HG02981 (cell line): Measurements from ENCODE around the gene FASLG.
"Not testable (repeated sequence)": the region's sequence is repeated elsewhere in the genome, so short reads cannot be mapped to it uniquely, and the experiment has no call there.

Experiments
- ATAC-seq: cut with Tn5 transposase; IDR thresholded peaks from one replicate; pipeline ENCODE4 v1.9.1; 2021; ENCODE audit warnings: mild to moderate bottlenecking, moderate library complexity; ENCODE audit not compliant: unreplicated experiment

The FASLG gene, protein sequence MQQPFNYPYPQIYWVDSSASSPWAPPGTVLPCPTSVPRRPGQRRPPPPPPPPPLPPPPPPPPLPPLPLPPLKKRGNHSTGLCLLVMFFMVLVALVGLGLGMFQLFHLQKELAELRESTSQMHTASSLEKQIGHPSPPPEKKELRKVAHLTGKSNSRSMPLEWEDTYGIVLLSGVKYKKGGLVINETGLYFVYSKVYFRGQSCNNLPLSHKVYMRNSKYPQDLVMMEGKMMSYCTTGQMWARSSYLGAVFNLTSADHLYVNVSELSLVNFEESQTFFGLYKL

DNA sequence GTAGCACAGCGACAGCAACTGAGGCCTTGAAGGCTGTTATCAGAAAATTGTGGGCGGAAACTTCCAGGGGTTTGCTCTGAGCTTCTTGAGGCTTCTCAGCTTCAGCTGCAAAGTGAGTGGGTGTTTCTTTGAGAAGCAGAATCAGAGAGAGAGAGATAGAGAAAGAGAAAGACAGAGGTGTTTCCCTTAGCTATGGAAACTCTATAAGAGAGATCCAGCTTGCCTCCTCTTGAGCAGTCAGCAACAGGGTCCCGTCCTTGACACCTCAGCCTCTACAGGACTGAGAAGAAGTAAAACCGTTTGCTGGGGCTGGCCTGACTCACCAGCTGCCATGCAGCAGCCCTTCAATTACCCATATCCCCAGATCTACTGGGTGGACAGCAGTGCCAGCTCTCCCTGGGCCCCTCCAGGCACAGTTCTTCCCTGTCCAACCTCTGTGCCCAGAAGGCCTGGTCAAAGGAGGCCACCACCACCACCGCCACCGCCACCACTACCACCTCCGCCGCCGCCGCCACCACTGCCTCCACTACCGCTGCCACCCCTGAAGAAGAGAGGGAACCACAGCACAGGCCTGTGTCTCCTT lies at the start of gene FASLG:
TSS of gene FASLG (plus strand) at position 233 of the 583 bp plus-strand sequence. CDS start at position 332, 99 bp downstream.
- ATAC-seq, result no peak

DNA sequence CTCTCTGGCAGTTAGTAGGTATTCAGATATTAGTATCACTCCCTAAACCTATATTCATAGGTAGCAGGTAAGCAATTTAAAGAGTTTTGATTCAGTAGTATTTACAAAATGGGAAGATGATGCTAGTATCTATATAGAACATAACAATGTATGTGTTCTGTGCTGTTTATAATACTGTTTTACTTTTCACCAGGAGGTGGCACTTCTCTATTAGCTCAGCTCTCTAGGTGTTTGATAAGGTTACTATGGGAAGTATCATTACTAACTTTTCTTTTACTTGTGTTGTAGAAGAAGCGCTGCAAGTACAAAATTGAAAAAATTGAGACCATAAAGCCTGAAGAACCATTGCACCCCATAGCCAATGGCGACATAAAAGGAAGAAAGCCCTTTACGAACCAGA lies 49.4 kb upstream of the FASLG start:
- no peak for ATAC-seq

DNA sequence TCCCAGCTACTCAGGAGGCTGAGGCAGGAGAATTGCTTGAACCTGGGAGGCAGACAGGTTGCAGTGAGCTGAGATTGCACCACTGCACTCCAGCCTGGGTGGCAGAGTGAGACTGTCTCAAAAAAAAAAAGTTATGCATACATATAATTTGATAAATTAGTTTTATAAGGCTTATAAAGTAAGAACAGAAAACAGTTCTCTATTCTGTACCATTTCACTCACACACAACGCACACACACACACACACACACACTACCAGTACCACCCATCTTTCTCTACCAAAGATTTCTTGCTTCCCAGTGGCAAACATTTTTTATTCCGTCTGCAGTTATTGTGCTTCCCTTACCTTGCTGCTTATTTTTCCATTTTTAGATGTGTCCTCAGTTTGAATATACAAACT lies 46.4 kb upstream of the FASLG start:
- no peak for ATAC-seq

DNA sequence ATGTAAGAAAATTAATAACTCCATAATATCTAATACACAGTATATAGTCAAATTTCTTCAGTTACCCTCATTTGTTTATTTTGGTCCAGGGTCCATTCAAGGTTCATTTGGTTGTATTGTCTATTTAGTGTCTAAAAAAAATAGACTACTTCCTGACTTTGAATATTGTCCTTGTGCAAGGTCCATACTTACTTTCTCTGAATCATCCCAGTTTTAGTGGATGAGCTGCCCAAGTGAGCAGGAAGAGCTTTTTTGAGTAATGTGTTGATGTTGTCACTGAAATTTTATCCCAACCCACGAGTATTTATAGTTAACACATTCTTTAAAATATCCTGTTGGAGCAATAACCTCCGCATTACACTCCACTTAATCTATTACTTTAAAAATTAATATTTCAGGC lies 45.6 kb upstream of the FASLG start:
- ATAC-seq, result no peak

DNA sequence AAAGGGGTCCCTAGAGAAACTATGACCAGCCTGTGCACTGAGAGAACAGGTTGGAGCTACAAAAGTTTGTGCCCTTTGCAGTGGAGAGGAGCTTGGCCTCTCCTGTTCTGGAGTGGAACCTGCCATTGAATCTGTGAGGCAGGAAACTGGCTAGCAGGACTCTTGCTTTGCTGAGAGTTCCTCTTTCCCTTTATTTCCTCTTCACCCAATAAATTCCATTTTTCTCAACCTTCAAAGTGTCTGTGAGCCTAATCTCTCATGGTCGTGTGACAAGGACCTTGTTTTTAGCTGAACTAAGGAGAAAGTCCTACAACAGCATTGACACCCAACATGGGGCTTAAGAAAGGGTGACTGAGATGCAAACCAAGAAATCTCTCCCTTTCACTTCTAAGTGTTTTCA lies 42.7 kb upstream of the FASLG start:
- no peak for ATAC-seq

DNA sequence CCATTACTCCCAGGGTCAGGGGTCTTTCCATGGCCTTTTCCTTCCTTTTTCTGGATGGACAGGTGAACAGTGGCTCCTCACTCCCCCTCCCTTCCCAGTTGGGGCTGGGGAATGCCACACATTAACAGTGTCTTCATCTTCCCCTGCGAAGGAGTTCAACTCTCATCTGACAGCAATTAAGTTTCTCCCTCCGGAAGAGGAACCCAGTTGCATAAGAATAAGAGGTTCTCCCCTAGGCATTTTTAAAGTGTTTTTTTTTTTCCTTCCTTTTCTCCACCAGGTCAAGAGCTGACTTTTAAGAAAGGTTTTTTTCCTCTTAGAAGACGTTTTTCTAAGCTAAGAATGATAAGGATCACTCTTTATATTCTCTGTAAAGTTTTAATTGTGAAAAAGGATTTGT lies 42.3 kb upstream of the FASLG start:
- no peak for ATAC-seq

DNA sequence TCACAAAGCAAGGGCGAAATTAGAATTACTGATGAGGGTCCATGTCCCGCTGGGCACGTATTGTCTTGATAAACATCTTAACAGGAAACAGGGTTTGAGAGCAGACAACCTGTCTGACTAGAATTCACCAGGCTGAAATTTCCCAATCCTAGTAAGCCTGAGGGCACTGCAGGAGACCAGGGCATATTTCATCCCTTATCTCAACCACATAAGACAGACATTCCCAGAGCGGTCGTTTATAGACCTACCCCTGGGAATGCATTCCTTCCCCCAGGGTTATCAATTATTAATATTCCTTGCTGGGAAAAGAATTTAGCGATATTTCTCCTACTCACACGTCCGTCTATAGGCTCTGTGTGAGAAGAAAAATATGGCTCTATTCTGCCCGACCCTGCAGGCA lies 38.3 kb upstream of the FASLG start:
- ATAC-seq, result not testable (repeated sequence)

DNA sequence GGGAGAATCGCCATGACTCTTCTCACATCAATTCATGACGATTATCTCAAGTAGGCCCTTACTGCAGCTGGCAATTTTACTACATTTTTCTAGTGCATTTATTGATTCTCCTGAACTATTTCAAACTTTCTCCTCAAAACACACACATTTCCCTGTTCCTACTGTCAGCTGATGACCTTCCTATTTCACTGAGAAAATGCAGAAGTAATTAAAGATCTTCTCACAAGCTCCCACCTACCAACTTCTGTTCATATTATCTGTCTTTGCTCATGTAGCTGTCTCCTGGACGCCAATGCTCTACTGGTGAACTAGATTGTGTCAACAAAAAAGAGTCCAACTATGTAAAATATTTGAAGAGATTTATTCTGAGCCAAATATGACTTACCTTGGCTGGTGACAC lies 36.4 kb upstream of the FASLG start:
- no peak for ATAC-seq

DNA sequence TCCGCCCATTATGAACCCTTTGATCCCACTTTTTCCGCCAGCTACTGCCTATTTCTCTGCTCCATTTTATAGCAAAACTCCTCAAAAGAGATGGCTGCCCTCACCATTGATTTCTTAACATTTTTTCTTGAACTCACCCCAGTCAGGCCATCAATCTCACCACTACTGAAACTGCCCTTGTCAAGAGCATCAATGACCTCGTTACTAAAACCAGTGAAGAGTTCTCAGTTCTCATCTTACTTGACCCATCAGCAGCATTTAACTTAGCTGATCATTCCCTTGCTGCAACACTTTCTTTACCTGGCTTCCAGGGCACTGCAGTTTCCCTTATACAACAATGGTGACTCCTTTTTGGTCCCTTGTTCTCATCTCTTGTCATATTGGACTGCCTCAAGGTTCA lies 35.2 kb upstream of the FASLG start:
- ATAC-seq, result no peak

DNA sequence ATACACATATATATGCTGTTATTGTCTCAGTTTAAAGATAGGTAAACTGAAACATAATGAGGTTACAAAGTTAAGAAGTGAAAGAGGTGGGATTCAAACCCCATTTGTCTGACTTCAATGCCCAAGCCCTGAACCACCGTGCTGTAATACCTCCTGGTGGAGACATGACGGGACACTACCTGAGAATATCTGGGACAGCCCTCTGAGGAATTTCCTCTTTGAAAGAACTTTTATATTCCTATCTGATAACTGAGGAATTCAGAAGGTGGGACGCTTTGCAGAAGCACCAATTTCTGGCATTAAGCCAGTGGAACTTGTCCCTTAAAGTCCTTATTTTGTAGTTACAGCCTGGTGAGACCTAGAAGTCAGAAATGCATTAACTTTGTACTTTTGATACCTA lies 32.1 kb upstream of the FASLG start:
- no peak for ATAC-seq

DNA sequence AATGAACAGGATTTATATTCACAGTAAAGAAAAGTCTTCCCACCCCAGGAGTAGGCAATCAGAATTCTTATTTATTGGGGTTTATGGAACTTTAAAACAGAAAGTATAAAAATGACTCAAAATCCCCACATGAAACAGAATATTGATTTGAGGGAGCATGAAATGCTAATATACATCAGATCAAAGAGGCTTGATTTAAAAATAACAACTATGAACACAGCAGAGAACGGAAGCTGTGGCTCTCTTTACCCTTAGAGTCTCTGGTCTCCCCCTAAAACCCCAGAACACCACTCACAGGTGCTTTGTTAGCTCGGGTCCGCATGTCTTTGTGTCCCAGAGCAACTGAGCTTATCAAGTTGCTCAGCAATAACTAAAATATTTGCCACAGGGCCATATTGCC lies 31.2 kb upstream of the FASLG start:
- ATAC-seq, result no peak

DNA sequence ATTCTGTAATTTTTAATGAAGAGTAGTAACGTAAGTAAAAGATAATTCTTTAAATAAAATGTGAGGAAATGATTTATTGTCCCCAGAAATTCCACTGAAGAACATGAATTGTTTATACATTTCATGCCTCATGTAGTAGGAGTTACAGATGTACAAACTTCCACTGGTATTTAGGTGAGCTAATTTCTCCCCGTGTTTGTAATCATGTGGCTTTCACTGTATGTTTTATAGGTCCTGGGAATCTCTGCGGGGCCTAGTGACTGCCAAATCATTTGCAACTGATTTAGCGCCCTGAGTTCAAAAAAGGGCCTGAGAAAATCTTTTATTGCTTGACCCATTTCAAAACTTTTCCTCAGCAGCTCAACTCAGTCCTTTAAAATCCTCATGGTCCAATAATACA lies 30.5 kb upstream of the FASLG start:
- no peak for ATAC-seq

DNA sequence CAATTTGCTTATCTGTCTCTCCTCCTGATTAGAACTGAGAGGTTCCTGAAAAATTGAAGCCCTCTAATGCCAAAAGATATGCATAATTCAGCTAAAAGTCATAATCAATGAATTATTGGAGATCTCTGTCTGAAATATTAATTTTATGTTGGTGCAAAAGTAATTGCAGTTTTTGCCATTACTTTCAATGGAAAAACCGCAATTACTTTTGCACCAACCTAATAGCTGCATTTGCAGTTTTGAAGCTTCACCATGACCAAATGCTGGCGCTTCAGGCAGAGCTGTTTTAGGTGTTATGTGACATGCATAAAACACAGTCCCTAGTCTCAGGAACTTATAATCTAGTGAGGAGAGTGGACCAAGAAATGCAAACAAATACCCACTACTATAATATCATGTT lies 29.7 kb upstream of the FASLG start:
- ATAC-seq, result no peak

DNA sequence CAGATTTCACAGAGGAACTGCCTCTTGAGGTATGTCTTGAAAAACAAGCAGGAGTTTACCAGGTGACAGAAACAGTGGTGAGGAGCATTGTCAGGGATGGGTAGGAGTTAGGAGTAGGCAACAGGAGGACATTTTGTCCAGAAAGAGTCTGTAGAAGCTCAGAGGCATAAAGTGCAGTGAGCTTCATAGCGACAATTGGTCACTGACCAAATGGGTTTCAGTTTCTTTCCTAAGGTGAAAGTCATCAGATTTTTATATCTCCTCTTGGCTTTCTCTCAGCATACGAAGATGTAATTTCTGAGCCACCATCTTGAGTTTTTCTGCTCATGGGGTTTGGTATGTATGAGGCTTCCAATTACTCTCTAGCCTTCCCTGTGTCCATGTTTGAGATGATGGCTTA lies 29.3 kb upstream of the FASLG start:
- no peak for ATAC-seq

DNA sequence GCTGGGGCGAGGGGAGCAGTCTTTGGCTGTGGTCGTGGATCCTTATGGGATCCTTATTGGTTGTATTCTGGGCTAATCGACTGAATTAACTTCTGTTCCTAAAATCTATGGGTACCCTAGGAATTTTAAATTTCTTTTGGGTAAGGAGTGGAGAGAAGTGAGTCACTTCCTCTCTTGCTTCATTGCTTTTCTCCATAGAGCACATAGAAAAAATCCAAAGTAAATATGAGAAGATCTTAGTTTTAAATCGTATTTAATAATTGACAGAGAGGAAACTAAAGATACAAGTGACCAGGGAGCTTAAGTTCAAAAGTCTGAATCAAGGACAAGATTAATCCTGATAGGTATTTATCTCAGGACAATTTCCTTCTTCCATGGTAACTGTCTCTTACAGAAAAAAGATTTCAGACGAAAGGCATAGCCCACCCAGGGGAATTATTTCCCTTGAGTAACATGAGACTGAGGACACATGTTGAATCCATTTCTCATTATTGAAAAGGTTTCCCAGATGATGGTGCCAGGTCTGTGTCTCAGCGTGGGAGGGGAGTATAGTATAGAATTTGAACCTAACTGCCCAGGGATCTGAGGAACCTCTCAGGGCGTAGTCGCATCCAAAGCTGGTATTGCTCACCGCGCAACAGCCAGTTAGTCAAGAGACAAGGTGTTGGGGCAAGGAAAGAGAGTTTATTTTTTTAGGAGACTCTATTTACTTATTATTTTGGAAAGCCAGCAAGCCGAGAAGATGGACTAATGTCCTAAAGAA lies 28.7 kb upstream of the FASLG start:
- no peak for ATAC-seq

DNA sequence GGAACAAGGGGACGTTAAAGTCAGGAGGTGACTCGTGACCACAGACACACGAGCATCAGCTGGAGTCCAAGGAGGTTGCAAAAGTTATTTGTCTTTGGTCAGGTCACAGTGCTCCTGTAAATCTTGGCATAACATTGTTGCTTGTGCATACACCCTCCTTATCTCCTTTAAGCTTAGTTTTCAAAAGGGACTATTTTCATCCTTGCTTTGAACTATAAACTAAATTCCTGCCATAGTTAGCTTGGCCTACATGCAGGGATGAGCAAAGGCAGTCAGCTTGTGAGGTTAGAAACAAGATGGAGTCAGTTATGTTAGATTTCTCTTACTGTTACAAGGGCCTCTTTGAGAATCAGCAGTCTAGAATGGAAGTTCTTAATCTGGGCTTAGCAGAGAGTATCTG lies 28.0 kb upstream of the FASLG start:
- no peak for ATAC-seq

DNA sequence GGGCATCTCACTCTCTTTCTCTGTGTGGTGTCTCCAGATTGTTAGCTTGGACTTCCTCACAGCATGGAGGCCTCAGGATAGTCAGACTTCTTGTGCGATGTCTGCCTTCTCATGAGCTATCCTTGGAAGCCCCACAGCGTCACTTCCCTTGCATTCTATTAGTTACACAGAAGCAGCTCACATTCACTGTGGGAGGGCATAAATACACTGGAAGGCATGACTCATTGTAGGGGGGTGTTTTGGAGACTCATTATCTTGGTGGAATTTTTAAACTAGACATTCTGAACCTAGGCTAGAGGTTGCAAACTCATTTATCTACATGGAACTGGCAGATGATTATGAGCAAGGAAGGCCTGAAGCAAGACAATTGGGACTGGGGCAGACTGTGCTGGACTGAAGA lies 21.4 kb upstream of the FASLG start:
- ATAC-seq, result no peak

DNA sequence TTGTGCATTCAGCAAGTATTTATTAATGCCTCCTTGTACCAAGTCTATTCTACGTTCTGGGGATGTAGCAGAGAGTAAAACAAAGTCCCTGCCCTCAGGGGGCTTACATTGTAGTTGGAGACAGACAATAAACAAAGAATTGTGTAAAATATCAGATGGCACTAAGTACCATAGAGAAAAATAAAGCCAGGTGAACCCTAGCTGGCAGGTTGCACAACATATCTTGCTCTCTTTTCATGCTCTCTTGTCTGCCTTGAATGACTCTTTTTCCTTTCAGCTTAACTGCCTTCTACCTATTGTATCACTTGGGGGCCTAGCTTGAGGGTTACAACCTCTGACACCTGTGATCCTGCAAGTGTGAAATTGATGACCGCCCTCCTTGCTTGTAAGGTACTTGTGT lies 20.7 kb upstream of the FASLG start:
- no peak for ATAC-seq

DNA sequence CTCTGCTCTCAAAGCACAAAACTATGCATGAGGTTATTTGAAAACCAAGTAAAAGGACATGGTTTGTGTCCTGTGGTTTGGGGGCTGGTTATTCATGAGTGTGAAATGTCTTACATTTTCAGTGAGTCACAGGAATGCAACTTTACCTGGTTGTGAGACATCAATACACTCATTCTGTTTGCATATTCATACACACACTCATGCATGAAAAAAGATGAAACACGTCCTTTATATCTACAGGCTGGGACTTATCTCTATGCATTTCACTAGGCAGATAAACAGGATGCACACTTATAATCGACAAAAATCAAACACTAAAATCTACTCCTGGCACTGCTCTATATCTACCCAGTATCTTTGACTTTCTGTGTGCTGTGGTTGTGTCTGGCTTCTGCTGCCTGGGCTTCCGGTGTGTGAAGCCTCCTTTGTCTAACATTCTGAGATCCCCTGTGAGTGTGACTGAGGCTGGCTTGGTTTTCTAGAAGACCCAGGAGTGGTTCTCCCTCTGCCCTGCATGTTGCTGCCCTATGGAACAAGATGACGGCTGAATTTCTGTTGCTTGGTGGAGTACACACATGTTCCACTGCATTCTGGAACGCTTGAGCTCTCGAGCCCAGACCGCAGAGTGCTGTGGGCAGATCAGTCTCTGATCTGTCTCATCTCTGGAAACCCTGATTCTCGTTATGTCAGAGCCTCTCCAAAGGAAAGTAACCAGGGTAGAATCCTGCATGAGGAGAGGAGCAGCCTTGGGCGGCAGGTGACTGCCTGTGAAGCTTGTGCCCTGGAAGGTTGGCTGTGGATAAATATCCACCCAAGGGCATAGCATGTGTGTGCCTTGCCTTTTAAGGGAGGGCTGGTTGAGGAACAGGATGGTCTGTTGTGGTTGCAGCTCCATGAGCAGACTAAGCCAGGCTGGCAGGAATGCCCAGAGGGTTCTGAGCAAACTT lies 19.7 kb upstream of the FASLG start:
- ATAC-seq, result no peak

DNA sequence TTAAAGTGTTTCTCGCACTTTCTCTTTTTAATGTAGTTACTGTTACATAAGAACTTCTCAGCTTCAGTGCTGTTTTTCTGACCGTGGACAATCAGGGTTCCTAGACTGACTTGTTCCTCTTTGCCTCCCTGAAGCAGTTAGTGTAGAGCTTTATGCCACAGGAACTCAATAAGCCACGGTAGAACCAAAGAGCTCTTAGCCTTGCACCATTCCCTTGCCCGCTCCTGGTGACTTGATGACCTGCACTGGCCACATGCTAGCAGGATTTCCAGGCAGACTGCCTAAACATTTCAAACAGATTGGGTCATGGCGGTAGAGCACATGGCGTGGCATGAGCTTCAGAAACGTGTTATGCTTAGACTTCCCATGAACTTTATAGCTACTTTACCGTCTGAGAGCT lies 18.8 kb upstream of the FASLG start:
- no peak for ATAC-seq

DNA sequence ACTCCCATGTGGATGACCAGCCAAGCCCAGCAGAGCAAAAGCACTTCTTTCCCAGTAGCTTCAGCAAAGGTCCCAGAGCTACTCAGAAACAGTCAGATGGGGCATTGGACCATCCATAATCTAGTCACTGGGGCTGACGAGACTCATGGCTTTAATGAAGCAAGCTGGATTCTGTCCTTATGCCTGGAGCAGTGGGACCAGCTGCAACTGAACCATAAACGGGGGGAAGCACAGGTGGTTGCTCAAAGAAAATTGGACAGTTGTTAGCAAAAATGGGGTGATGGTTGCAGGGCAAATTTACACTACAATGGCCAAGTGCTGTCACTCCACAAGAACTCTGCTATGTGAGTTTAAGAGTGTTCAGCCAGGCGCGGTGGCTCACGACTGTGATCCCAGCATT lies 17.4 kb upstream of the FASLG start:
- ATAC-seq, result no peak
